ENCODE results near the gene ART3. TPM values are rescaled to one million over a fixed set of nuclear protein-coding genes. Genes with fewer than 3 reads are reported as not detected.

The ART3 gene
- total RNA-seq, 1 donor from 2014 or later, result not detected

GRCh38 chr4:76117536-76117935, 43.0 kb downstream of the ART3 start:
- TF ChIP-seq, protein P1, sequence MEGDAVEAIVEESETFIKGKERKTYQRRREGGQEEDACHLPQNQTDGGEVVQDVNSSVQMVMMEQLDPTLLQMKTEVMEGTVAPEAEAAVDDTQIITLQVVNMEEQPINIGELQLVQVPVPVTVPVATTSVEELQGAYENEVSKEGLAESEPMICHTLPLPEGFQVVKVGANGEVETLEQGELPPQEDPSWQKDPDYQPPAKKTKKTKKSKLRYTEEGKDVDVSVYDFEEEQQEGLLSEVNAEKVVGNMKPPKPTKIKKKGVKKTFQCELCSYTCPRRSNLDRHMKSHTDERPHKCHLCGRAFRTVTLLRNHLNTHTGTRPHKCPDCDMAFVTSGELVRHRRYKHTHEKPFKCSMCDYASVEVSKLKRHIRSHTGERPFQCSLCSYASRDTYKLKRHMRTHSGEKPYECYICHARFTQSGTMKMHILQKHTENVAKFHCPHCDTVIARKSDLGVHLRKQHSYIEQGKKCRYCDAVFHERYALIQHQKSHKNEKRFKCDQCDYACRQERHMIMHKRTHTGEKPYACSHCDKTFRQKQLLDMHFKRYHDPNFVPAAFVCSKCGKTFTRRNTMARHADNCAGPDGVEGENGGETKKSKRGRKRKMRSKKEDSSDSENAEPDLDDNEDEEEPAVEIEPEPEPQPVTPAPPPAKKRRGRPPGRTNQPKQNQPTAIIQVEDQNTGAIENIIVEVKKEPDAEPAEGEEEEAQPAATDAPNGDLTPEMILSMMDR (conservative IDR thresholded peaks at IDR 0.05; ENCODE audit: low read depth, low read length), result no peak
- H3K4me3 ChIP-seq (ENCODE audit: low read depth, low read length), result no peak overlapping the region
- no peak for DNase-seq (ENCODE audit: low read depth)

DNA sequence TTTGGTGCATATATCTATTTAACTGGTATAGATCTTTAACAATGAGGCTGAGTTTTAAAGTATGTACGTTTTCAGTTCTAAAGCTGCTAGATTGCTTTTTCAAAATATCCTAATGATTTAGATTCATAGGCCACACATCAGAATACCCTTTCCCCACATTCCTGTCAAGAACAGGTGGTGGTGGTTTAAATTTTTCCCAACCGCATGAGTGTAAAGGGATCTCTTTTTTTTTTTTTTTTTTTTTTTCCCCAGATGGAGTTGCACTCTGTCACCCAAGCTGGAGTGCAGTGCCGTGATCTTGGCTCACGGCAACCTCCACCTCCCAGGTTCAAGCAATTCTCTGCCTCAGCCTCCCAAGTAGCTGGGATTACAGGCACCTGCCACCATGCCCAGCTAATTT, 45.7 kb downstream of the ART3 start:
- H3K4me3 ChIP-seq (ENCODE audit: low read depth, low read length), result no peak overlapping the region
- TF ChIP-seq, protein P1 (conservative IDR thresholded peaks at IDR 0.05; ENCODE audit: low read depth, low read length), result no peak
- no peak for DNase-seq (ENCODE audit: low read depth)

GRCh38 chr4:76125816-76126215, 51.3 kb downstream of the ART3 start:
- no peak for DNase-seq (ENCODE audit: low read depth)
- TF ChIP-seq, protein P1 (conservative IDR thresholded peaks at IDR 0.05; ENCODE audit: low read depth, low read length), result no peak
- H3K4me3 ChIP-seq (ENCODE audit: low read depth, low read length), result no peak overlapping the region

DNA sequence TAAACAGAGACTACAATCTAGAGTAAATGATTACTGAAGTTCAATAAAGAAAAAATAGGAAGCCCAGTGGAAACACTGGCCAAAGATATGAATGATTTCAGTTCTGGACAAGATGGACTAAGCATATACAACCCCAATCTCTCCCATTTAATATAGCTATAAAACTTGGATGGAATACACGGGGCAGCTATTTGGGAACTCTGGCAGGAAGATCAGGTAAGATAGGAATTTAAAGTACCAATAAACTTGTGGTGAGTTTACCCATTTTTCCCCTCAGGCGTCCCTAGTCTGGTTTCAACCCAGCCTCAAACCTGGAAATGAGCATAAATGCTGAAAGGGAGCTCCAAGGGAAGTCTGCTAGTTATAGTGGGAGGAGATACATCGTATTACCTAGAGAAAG, 53.2 kb downstream of the ART3 start:
- H3K4me3 ChIP-seq (ENCODE audit: low read depth, low read length), result no peak overlapping the region
- TF ChIP-seq, protein P1 (conservative IDR thresholded peaks at IDR 0.05; ENCODE audit: low read depth, low read length), result no peak
- DNase-seq (ENCODE audit: low read depth), result no peak

DNA sequence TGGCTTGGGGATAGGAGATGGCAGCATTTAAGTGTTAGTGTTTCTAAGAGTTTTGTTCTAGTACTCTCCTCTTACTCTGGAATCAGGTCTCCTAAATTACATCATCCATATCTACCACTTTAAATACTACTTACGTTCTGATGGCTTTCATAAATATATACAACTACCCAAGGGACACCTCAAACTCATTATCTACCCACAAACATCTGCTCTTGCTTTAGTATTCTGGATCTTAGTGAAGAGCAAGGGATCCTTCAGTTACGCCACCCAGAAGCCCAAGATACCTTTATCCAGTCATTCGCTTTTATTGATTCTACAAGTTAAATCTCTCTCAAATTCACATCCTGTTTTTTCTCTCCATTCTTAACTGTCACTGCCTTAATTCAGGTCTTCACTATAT, 66.7 kb downstream of the ART3 start:
- TF ChIP-seq, protein P1 (conservative IDR thresholded peaks at IDR 0.05; ENCODE audit: low read depth, low read length), result no peak
- no peak for DNase-seq (ENCODE audit: low read depth)
- no peak overlapping the region for H3K4me3 ChIP-seq (ENCODE audit: low read depth, low read length)

- TF ChIP-seq, protein P1 (conservative IDR thresholded peaks at IDR 0.05; ENCODE audit: low read depth, low read length), result no peak
- no peak for DNase-seq (ENCODE audit: low read depth)
- H3K4me3 ChIP-seq (ENCODE audit: low read depth, low read length), result no peak overlapping the region
Measured at GRCh38 chr4:76144546-76144945, 70.0 kb downstream of the ART3 start.

GRCh38 chr4:76147454-76148141, 73.1 kb downstream of the ART3 start:
- peak overlapping the region; percentile 99 for H3K4me3 ChIP-seq (ENCODE audit: low read depth, low read length)
- TF ChIP-seq, protein P1 (conservative IDR thresholded peaks at IDR 0.05; ENCODE audit: low read depth, low read length), result no peak
- no peak for DNase-seq (ENCODE audit: low read depth)
